GM12878 (cell line): ENCODE measurements around the gene CACNA1G. TPM values are rescaled to one million over a fixed set of nuclear protein-coding genes. Genes with fewer than 3 reads are reported as not detected.

Source experiments
- MLLT1 ChIP-seq: fragments of 450-650 bp; IDR thresholded peaks from 2 replicates; pipeline ENCODE4 v1.6.1; 2016; ENCODE audit warnings: mild to moderate bottlenecking
- STAT1 ChIP-seq: fragments of 450-650 bp; conservative IDR thresholded peaks from 2 replicates; pipeline ENCODE4 v1.6.1; 2014; ENCODE audit warnings: antibody characterized with exemption, mild to moderate bottlenecking
- polyA plus RNA-seq, 11 experiments: library from polyadenylated mRNA; depleted of rRNA in 4 of 11; unstranded in 6 of 11; stranded (reverse) in 5 of 11; fragments of >200 nt; fragmentation: Nextera tagmentation in 4 of 11; fragmentation: Illumina TruSeq in 1 of 11; extraction: Ambion mirVana in 4 of 11; extraction: Trizol in 1 of 11; gene quantifications; 1 replicate in 1 of 11; 2 replicates in 10 of 11; pipeline versions ENCODE4 v1.2.1 to v1.2.3, GENCODE V29; 2011 to 2016; ENCODE audit warnings: inconsistent platforms in 2 of 11, missing spikeins in 2 of 11, low read depth in 1 of 11
- total RNA-seq, 4 experiments: library from RNA; depleted of rRNA in 3 of 4; stranded (reverse); fragments of >200 nt in 3 of 4; fragmentation: Illumina TruSeq in 1 of 4; extraction: Trizol in 1 of 4; gene quantifications; 2 replicates each; pipeline versions ENCODE4 v1.2.1 to v1.2.3, GENCODE V29; 2013 to 2021
- TF ChIP-seq, protein P1 (sequence below): fragments of 450-650 bp; IDR thresholded peaks from 2 replicates; pipeline ENCODE4 v1.6.1; 2018; ENCODE audit warnings: mild to moderate bottlenecking, low read depth, moderate library complexity; ENCODE audit not compliant: partially characterized antibody
- TF ChIP-seq, protein P2 (sequence below): fragments of 450-650 bp; IDR thresholded peaks from 2 replicates; pipeline ENCODE4 v1.6.1; 2017; ENCODE audit warnings: borderline replicate concordance
- TF ChIP-seq, protein P3 (sequence below): fragments of 450-650 bp; formaldehyde crosslinking; IDR thresholded peaks from 2 replicates; pipeline ENCODE4 v1.4.0; 2020; ENCODE audit warnings: mild to moderate bottlenecking, moderate library complexity
- TF ChIP-seq, protein P4 (sequence below): IDR thresholded peaks from 2 replicates; pipeline ENCODE4 v1.6.1; 2012; ENCODE audit warnings: improper control_type of control experiment, low read depth, low read length; ENCODE audit not compliant: insufficient replicate concordance

The CACNA1G gene
- total and polyA plus RNA-seq, 10 of the 15 experiments (the other 5 are each of a cell fraction or from before 2014, with no cell fraction given): 0.03 to 0.15 TPM; not detected in 8

DNA sequence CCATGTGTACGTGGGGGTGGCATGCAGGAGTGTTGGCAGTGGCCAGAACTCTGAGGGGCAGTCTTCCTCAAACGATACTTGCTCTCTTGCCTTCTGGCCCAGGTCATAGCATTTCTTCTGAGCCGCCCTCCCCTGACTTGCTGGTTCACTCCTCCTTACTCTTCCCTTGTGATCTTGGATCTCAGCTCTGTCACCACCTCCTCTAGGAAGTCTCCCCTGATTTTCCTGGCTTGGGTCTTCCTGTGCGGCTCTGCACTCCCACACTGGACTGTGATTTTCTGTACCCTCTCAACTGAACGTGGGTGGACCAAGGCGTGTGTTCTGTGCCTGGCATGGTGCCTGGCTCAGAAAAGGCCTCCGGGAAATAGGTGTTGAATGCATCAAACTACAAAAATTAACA is 25.1 kb upstream of the CACNA1G start (continued):
- TF ChIP-seq, protein P1, sequence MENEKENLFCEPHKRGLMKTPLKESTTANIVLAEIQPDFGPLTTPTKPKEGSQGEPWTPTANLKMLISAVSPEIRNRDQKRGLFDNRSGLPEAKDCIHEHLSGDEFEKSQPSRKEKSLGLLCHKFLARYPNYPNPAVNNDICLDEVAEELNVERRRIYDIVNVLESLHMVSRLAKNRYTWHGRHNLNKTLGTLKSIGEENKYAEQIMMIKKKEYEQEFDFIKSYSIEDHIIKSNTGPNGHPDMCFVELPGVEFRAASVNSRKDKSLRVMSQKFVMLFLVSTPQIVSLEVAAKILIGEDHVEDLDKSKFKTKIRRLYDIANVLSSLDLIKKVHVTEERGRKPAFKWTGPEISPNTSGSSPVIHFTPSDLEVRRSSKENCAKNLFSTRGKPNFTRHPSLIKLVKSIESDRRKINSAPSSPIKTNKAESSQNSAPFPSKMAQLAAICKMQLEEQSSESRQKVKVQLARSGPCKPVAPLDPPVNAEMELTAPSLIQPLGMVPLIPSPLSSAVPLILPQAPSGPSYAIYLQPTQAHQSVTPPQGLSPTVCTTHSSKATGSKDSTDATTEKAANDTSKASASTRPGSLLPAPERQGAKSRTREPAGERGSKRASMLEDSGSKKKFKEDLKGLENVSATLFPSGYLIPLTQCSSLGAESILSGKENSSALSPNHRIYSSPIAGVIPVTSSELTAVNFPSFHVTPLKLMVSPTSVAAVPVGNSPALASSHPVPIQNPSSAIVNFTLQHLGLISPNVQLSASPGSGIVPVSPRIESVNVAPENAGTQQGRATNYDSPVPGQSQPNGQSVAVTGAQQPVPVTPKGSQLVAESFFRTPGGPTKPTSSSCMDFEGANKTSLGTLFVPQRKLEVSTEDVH: no peak
- TF ChIP-seq, protein P2, sequence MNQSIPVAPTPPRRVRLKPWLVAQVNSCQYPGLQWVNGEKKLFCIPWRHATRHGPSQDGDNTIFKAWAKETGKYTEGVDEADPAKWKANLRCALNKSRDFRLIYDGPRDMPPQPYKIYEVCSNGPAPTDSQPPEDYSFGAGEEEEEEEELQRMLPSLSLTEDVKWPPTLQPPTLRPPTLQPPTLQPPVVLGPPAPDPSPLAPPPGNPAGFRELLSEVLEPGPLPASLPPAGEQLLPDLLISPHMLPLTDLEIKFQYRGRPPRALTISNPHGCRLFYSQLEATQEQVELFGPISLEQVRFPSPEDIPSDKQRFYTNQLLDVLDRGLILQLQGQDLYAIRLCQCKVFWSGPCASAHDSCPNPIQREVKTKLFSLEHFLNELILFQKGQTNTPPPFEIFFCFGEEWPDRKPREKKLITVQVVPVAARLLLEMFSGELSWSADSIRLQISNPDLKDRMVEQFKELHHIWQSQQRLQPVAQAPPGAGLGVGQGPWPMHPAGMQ: no peak
- no peak for TF ChIP-seq MLLT1
- TF ChIP-seq, protein P3, sequence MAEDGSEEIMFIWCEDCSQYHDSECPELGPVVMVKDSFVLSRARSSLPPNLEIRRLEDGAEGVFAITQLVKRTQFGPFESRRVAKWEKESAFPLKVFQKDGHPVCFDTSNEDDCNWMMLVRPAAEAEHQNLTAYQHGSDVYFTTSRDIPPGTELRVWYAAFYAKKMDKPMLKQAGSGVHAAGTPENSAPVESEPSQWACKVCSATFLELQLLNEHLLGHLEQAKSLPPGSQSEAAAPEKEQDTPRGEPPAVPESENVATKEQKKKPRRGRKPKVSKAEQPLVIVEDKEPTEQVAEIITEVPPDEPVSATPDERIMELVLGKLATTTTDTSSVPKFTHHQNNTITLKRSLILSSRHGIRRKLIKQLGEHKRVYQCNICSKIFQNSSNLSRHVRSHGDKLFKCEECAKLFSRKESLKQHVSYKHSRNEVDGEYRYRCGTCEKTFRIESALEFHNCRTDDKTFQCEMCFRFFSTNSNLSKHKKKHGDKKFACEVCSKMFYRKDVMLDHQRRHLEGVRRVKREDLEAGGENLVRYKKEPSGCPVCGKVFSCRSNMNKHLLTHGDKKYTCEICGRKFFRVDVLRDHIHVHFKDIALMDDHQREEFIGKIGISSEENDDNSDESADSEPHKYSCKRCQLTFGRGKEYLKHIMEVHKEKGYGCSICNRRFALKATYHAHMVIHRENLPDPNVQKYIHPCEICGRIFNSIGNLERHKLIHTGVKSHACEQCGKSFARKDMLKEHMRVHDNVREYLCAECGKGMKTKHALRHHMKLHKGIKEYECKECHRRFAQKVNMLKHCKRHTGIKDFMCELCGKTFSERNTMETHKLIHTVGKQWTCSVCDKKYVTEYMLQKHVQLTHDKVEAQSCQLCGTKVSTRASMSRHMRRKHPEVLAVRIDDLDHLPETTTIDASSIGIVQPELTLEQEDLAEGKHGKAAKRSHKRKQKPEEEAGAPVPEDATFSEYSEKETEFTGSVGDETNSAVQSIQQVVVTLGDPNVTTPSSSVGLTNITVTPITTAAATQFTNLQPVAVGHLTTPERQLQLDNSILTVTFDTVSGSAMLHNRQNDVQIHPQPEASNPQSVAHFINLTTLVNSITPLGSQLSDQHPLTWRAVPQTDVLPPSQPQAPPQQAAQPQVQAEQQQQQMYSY (CRISPR knock-in tag): no peak
- TF ChIP-seq, protein P4, sequence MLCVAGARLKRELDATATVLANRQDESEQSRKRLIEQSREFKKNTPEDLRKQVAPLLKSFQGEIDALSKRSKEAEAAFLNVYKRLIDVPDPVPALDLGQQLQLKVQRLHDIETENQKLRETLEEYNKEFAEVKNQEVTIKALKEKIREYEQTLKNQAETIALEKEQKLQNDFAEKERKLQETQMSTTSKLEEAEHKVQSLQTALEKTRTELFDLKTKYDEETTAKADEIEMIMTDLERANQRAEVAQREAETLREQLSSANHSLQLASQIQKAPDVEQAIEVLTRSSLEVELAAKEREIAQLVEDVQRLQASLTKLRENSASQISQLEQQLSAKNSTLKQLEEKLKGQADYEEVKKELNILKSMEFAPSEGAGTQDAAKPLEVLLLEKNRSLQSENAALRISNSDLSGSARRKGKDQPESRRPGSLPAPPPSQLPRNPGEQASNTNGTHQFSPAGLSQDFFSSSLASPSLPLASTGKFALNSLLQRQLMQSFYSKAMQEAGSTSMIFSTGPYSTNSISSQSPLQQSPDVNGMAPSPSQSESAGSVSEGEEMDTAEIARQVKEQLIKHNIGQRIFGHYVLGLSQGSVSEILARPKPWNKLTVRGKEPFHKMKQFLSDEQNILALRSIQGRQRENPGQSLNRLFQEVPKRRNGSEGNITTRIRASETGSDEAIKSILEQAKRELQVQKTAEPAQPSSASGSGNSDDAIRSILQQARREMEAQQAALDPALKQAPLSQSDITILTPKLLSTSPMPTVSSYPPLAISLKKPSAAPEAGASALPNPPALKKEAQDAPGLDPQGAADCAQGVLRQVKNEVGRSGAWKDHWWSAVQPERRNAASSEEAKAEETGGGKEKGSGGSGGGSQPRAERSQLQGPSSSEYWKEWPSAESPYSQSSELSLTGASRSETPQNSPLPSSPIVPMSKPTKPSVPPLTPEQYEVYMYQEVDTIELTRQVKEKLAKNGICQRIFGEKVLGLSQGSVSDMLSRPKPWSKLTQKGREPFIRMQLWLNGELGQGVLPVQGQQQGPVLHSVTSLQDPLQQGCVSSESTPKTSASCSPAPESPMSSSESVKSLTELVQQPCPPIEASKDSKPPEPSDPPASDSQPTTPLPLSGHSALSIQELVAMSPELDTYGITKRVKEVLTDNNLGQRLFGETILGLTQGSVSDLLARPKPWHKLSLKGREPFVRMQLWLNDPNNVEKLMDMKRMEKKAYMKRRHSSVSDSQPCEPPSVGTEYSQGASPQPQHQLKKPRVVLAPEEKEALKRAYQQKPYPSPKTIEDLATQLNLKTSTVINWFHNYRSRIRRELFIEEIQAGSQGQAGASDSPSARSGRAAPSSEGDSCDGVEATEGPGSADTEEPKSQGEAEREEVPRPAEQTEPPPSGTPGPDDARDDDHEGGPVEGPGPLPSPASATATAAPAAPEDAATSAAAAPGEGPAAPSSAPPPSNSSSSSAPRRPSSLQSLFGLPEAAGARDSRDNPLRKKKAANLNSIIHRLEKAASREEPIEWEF: no peak
- no peak for TF ChIP-seq STAT1
- TF ChIP-seq, all 136 proteins: peak for 0
